Suppressor macrophage treated with lipopolysaccharide for 4 hours (primary cell): ENCODE data around the gene POLR1A.

ENCODE experiments used
- DNase-seq: peaks from one replicate; pipeline ENCODE4 v3.0.0-alpha.2; 2020

POLR1A gene

DNA sequence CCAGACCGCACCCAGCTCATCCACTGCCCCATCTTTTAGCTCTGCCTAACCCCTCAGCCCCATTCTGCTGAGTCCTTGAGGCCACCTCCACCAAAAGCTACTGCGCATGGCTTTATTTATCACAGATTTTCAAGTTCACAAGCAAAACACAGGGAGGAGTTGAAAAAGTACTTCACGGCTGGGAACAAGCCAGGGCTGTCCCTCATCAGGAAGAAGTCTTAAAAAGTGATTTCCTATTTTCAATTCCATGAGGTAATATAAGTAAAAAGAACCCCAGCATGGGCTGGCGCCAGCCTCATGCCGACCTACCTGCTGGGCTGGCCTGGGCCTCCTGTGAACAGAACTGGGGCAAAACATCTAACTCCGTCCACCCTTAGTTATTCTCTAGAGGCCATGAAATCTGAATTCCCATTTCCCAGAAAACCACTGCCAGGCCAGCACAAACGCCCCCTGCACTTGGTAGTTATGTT lies 69.0 kb downstream of the POLR1A start:
- DNase-seq: no peak

GRCh38 chr2:86035883-86036668 lies 69.6 kb downstream of the POLR1A start:
- peak; percentile 88 for DNase-seq

DNA sequence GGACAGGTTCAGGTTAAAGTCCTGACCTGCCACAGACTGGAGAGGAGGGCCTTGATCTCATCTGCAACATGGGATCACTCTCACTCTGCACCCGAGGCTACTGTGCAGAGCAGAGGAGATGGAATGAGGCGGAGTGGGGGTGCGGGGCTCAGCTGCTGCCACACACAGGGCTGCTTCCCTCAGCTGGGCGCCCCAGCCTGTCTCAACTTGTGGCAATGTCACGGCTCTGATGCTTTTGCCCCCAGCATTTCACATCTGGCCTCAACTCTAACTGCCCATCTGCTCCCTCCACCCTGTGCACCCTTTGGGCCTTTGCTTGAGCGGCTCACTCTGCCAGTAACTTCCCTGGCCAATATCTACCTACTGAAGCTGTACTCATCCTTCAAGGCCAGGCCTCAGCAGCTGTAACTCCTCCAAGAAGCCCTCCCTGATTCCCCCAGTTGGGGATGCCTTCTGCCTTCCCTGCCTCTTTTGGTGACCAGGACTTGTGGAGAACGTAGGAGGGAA lies 70.3 kb downstream of the POLR1A start:
- no peak for DNase-seq

DNA sequence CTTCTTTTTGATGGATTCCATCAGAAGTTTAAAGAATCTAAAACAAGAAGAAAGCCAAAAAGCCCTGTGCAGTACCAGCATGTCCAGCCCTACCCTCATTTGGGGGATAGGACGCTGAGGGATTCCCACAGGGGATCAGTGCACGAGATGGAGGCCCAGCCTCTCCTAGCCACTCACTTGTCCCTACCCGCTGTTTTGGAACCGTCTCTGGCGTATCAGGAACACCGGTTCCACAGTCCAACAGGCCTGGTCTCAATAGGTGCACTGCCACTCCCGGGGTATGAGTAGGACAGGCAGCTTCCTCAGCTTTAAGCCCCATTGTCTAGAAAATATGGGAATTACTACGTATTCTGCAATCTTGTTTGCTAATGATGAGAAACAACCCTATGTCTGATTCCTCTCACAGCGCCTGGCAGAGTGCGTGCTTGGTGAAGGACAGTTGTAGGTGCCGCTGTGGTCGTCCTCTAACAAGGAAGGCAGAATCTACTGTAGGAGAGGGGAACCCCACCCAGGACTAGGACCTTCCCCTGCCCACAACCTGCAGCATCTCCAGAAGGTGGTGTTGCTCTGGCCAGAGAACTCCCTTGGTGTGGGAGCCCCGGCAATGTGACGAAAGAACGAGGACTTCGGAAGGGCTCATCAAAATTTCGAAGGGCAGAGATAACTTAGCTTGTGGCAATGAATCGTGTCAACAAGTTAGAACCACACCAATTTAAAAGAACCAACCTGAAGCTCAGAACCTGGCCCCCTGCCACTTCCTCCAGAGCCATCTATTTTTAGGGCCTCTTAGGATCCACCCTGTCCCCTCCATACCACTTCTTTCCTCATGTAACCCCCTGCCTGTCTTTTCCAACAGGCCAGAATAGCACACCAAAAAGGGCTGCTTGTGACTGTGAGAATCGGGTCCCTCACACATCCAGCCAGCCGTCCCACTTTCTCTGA lies 71.7 kb downstream of the POLR1A start:
- DNase-seq: no peak

- no peak for DNase-seq
Measured at GRCh38 chr2:86032861-86033595, 72.7 kb downstream of the POLR1A start.

DNA sequence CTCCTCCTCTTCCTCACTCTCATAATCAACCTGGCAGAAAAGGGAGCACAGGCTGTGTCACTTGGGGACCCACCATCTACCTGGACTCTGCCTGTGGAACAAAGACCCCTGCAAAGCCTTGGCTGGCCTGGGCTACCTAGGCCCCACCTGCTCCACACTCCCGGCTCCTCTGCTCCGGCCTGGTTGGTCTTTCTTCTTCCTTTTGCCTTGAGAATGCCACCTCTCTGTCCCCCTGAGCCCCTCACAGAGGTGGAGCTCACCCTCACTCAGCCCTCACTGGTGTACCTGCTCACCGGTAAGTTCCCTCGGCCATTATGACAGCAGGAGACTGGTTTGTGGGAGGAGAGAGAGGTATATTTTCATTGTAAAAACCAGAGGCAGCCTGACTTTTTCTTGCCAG lies 74.1 kb downstream of the POLR1A start:
- no peak for DNase-seq

DNA sequence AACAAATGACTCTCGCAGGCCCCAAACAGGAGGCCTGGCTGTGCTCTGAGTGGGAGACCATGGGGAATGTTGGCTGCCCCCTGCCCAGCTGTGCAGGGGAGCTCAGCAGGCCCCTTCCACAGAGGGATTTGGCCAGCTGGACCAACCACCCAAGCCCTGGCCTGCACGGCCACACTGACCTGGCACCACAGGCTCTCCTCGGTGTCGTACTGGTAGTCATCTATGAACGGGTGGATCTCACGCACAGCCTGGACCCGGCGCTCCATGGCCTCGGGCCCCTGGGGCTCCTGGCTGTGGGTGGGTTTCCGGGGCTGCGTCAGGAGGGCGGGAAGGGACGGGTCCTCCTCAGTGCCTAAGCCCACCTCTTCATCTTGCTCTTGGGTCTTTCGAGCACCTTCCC lies 74.5 kb downstream of the POLR1A start:
- DNase-seq: no peak

- DNase-seq: no peak
Measured at GRCh38 chr2:86029873-86030272, 75.8 kb downstream of the POLR1A start.

DNA sequence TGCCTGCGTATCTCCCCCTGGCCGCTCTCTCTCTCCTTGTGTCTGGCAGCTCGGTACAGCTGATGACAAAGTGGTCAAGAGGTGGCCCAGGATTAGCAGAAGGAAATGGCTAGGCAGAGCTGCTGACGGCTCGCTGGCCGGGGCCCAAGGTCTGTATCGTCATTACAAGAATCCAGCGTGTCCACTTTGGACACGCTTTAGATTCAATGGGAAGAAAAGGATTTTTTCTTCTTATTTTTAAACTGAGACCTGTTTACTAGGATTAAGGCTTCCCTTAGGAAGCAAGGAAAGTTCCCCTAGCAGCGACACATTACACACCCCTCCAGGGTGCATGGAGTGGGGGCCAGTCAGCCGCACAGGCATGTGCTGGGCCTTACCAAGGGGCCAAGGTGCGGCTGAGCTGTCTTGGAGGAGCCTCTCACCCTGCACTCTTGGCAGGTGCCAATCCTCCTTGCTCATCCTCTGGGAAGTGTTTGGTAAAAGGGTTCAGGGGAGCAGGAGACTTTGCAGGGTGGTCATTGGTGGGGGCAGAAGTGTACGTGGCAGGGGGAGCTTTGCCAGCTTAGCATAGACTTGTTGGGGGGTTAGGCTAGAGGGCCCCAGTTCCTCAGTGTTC lies 76.8 kb downstream of the POLR1A start:
- DNase-seq: no peak

DNA sequence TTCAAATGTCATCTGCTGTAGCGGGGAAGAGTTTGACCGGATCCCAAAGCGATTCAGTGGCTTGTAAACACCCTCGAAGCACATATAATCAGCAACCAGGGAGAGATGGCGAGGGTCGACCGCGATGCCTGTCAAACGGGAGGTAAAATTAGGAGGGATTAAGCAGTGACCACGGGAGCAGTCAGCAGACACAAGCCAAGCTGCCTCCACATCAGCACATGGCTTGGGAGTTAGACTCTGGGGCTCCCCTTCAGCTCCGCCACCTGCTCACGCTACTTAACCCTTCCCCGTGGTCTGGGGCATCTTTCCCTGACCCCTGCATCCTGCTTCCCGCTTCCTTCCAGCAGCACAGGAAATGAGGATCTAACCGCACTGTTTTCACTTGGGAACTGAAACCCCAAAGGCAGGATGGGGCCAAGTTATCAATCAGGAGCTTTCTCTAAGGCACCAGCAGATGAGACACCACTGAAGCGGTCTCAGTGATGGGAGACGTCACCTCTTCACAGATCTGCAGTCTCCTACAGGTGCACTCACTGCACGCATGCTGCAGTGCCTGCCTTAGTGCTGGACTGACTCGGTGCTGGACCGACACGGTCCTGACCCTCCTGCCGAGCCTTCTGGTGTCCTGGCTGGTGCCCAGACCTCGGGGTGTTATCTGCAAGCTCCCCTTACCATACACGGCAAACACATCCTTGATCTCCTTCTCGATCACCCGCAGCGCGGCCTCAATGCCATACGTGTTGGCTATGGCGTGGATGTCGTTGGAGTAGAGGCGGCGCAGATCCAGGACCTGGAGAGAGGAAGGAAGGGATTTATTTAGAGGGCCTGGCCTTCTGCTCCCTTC lies 77.5 kb downstream of the POLR1A start:
- DNase-seq: no peak

- no peak for DNase-seq
Measured at GRCh38 chr2:86027196-86027921, 78.3 kb downstream of the POLR1A start.

- DNase-seq: no peak
Measured at GRCh38 chr2:86026744-86027065, 79.0 kb downstream of the POLR1A start.

GRCh38 chr2:86025976-86026743 lies 79.5 kb downstream of the POLR1A start:
- DNase-seq: no peak

DNA sequence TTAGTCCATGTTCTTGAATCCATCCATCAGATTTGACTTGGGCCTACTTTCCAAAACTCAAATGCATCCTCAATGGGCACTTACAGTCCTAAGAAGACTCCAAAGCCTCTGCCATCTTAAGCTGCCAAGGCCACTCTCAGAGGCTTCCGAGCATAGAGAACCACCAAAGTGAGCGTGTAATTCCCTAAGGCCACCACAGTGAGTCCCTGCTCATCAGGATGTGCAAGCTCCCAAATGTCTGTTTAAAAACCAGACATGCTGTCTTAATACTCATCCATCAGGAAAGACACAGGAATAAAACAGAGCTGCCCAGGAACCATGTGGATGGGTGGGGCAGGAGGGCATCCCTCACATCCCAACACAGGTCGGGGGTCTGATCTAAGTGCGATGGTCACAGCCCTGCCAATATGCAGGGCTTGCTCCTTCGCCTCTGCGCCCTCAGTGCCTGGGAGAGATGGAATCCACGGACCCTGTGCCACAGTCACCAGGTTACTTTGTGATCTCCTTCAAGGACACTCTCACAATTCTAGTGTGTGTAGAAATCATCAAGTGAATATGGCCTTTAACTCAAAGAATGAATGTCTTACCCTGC lies 80.4 kb downstream of the POLR1A start:
- DNase-seq: no peak

DNA sequence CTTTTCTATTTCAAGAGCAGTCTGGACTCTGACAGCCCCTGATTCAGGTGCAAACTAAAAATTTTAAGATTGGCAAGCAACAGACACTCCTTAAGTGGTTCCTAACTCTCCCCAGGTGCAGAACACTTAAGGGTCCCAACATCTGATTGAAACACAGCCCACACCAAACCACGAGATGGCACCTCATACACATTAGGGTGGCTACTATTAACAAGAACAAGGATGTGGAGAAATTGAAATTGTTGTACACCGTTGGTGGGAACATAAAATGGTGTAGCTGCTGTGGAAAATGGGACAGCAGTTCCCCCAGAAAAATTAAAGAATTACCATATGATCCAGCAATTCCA lies 82.3 kb downstream of the POLR1A start:
- no peak for DNase-seq

DNA sequence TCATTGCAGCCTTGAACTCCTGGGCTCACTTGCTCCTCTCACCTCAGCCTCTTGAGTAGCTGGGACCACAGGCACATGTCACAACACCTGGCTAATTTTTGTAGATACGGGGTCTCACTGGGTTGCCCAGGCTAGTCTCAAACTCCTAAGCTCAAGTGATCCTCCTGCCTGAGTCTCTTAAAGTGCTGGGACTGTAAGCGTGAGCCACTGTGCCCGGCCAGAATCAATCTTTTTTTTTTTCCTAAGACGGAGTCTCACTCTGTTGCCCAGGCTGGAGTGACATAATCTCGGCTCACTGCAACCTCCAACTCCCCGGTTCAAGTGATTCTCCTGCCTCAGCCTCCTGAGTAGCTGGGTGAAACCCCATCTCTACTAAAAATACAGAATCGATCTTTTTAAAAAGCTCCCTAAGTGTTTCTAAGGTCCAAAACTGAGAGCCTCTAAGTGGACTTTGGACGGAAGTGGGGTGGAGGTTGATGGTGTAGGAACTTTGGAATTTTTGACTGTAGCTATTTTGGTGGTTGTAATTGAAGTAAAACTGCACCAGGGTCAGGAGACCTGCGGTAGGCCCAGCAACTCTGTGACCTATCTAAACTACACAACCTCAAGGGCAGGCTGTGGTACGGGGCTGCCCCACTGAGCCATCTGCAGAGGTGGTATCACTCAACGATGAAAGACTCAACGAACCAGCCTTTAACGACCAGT lies 82.9 kb downstream of the POLR1A start:
- DNase-seq: no peak

- no peak for DNase-seq
Measured at GRCh38 chr2:86021396-86022378, 84.0 kb downstream of the POLR1A start.

- DNase-seq: no peak
Measured at GRCh38 chr2:86020984-86021383, 84.7 kb downstream of the POLR1A start.
